Endothelial cell of umbilical vein (primary cell): ENCODE data around the gene AAGAB. TPM values are rescaled to one million over a fixed set of nuclear protein-coding genes. Genes with fewer than 3 reads are reported as not detected.

Experiments
- BruUV-seq: library from RNA; stranded (reverse); fragments of 400-500 nt; replicated peaks from 2 replicates; lab custom pipeline; 2021; lab: Mats Ljungman, UMichigan
- CTCF ChIA-PET: fragments of 300-600, 350-600 bp; sonication (Branson Sonifier 250); formaldehyde crosslinking; loops from one replicate; lab custom pipeline; 2021; ENCODE audit warnings: antibody characterized with exemption, inconsistent platforms; lab: Charles Lee
- POLR2A ChIA-PET: fragments of 300-600, 350-600 bp; sonication (Branson Sonifier 250); formaldehyde crosslinking; loops from one replicate; lab custom pipeline; 2021; ENCODE audit warnings: antibody characterized with exemption, inconsistent platforms; lab: Charles Lee
- DNase-seq: peaks from one replicate; pipeline ENCODE4 v3.0.0-alpha.2; 2011; ENCODE audit warnings: low read depth, low spot score
- FAIRE-seq: peaks from 2 replicates; lab custom pipeline; 2011; peaks lifted over from hg19 to GRCh38; lab: Jason Lieb, UNC
- H2AFZ ChIP-seq: 2 replicates; pipeline ENCODE4 v1.6.0; 2012; ENCODE audit warnings: low read depth, low read length, control low read depth, inconsistent platforms
- H3K27ac ChIP-seq: 2 replicates; pipeline ENCODE4 v1.5.1; 2011; ENCODE audit warnings: low read depth, mild to moderate bottlenecking, control low read depth, low read length, moderate library complexity; ENCODE audit not compliant: insufficient read depth
- H3K27me3 ChIP-seq, 2 experiments: 2 replicates each; pipeline versions ENCODE4 v1.6.0 to v1.6.1; 2011; ENCODE audit warnings: low read length in 2 of 2, mixed read lengths in 1 of 2; ENCODE audit not compliant: control insufficient read depth in 2 of 2, insufficient read depth in 2 of 2
- H3K36me3 ChIP-seq, 2 experiments: 2 replicates in 1 of 2; 3 replicates in 1 of 2; pipeline ENCODE4 v1.5.1; 2011; ENCODE audit warnings: low read length in 2 of 2, mild to moderate bottlenecking in 1 of 2, moderate library complexity in 1 of 2; ENCODE audit not compliant: control insufficient read depth in 2 of 2, insufficient read depth in 2 of 2; ENCODE audit errors: extremely low read depth in 1 of 2
- H3K4me1 ChIP-seq: 3 replicates; pipeline ENCODE4 v1.5.1; 2011; ENCODE audit warnings: mild to moderate bottlenecking, low read length; ENCODE audit not compliant: control insufficient read depth, insufficient read depth; ENCODE audit errors: extremely low read depth
- H3K4me2 ChIP-seq: 2 replicates; pipeline ENCODE4 v1.6.1; 2011; ENCODE audit warnings: low read length, control low read depth, mixed read lengths; ENCODE audit not compliant: insufficient read depth
- H3K4me3 ChIP-seq, 3 experiments: fragments of 200-600 bp in 1 of 3; sonication (generic), shearing (Covaris generic) in 1 of 3; replicated peaks in 1 of 3; 2 replicates each; pipeline ENCODE4 v1.5.1; 2011 to 2016; ENCODE audit warnings: control low read depth in 3 of 3, low read length in 3 of 3, mild to moderate bottlenecking in 2 of 3, inconsistent platforms in 1 of 3, low read depth in 1 of 3, moderate library complexity in 1 of 3; ENCODE audit not compliant: insufficient read depth in 1 of 3
- H3K79me2 ChIP-seq: 2 replicates; pipeline ENCODE4 v1.6.0; 2012; ENCODE audit warnings: low read length, inconsistent platforms; ENCODE audit not compliant: control insufficient read depth, insufficient read depth
- H3K9ac ChIP-seq: replicated peaks from 2 replicates; pipeline ENCODE3; 2011; ENCODE audit warnings: low read length, control low read depth; ENCODE audit not compliant: insufficient read depth; ENCODE audit errors: extremely low read depth
- H3K9me1 ChIP-seq: replicated peaks from 3 replicates; pipeline ENCODE4 v1.6.0; 2011; ENCODE audit warnings: mild to moderate bottlenecking, low read length; ENCODE audit not compliant: control insufficient read depth, insufficient read depth; ENCODE audit errors: extremely low read depth
- H3K9me3 ChIP-seq: replicated peaks from 2 replicates; pipeline ENCODE4 v1.5.1; 2012; ENCODE audit warnings: low read length, inconsistent platforms; ENCODE audit not compliant: control insufficient read depth, insufficient read depth
- H4K20me1 ChIP-seq: replicated peaks from 2 replicates; pipeline ENCODE3; 2011; ENCODE audit warnings: mild to moderate bottlenecking, low read length; ENCODE audit not compliant: control insufficient read depth, insufficient read depth; ENCODE audit errors: extremely low read depth
- EZH2 ChIP-seq: IDR thresholded peaks from 2 replicates; pipeline ENCODE4 v1.6.1; 2012; ENCODE audit warnings: borderline replicate concordance, low read depth, mild to moderate bottlenecking, moderate library complexity, low read length, inconsistent platforms; ENCODE audit not compliant: severe bottlenecking
- FOS ChIP-seq: IDR thresholded peaks from 2 replicates; pipeline ENCODE4 v1.6.1; 2011; ENCODE audit warnings: mild to moderate bottlenecking, low read length, moderate library complexity, borderline replicate concordance; ENCODE audit not compliant: insufficient read depth
- GATA2 ChIP-seq: IDR thresholded peaks from 2 replicates; pipeline ENCODE4 v1.7.0; 2011; ENCODE audit warnings: low read depth, mild to moderate bottlenecking, moderate library complexity, mixed read lengths, low read length; ENCODE audit not compliant: insufficient read length, insufficient read depth
- JUN ChIP-seq: IDR thresholded peaks from 2 replicates; pipeline ENCODE4 v1.6.1; 2011; ENCODE audit warnings: borderline replicate concordance, low read depth; ENCODE audit not compliant: insufficient read length, insufficient read depth
- MYC ChIP-seq: IDR thresholded peaks from one replicate; pipeline ENCODE4 v1.6.1; 2011; ENCODE audit warnings: mild to moderate bottlenecking, low read depth, low read length
- POLR2A ChIP-seq: IDR thresholded peaks from 2 replicates; pipeline ENCODE4 v1.6.1; 2012; ENCODE audit warnings: low read depth, mild to moderate bottlenecking, control low read depth, low read length
- POLR2AphosphoS5 ChIP-seq: IDR thresholded peaks from 2 replicates; pipeline ENCODE4 v1.6.1; 2012; ENCODE audit warnings: low read depth, mild to moderate bottlenecking, control low read depth, low read length, moderate library complexity; ENCODE audit not compliant: insufficient read depth
- dilution Hi-C: fragments of 300-500 bp; cut with MboI; formaldehyde crosslinking; loops from one replicate; pipeline ENCODE4 v1.15.0; 2019; ENCODE audit warnings: low sequenced_read_pairs; ENCODE audit not compliant: extremely low pct_ligation_motif_present
- intact Hi-C: fragments of 100-400 bp; cut with micrococcal nuclease; formaldehyde crosslinking; loops from one replicate; pipeline ENCODE4 v1.10.0; 2022
- polyA plus RNA-seq, 4 experiments: library from polyadenylated mRNA; depleted of rRNA in 3 of 4; stranded (reverse) in 3 of 4; unstranded in 1 of 4; fragments of >200 nt; gene quantifications; 2 replicates each; pipeline versions ENCODE4 v1.2.1 to v1.2.3, GENCODE V29; 2011 to 2012; ENCODE audit warnings: missing spikeins in 1 of 4
- total RNA-seq: library from RNA; stranded (reverse); gene quantifications from 2 replicates; pipeline ENCODE4 v1.2.3, GENCODE V29; 2021
- TF ChIP-seq, protein P1 (sequence below): IDR thresholded peaks from 2 replicates; pipeline ENCODE4 v1.6.1; 2011; ENCODE audit not compliant: insufficient read depth, insufficient read length
- TF ChIP-seq, protein P2 (sequence below), 2 donors: IDR thresholded peaks; 1 replicate in 1 of 2; 2 replicates in 1 of 2; pipeline ENCODE4 v1.5.1; 2011; ENCODE audit warnings: low read length in 2 of 2, mild to moderate bottlenecking in 2 of 2, moderate library complexity in 2 of 2, control low read depth in 1 of 2, inconsistent platforms in 1 of 2, low read depth in 1 of 2; ENCODE audit not compliant: insufficient read depth in 1 of 2; ENCODE audit errors: extremely low read depth in 1 of 2

The AAGAB gene
- total and polyA plus RNA-seq, 2 donors (not counting 3 experiments of a cell fraction or from before 2014, with no cell fraction given) = 21.2 to 42.6 TPM

DNA sequence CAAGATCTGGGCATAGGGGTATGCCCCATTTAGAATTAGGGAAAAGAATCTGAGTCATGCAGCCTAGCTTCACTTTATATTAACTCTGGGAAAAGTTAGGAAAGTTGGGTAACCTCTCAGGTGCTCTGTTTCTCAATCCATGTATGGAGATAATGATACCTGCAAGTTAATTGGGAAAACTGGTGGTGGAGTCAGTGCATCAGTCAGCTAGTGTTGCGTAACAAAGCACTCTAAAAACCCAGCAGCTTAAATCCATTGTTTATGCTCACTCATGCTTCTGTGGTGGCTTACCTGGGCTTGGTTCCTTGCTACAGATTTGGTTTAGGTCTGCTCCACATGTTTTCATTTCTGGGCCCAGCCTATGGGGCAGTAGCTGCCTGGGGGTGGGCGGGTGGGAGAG lies 98.0 kb downstream of the AAGAB start:
- ChIA-PET CTCF (interaction anchor here (0.8 kb wide), 1 partner anchor 13 kb away, joined by 3 read pairs; no protein-coding TSS in a partner anchor), POLR2A (interaction anchor here (0.6 kb wide), 1 partner anchor 81 kb away, joined by 3 read pairs; no protein-coding TSS in a partner anchor)
- H3K27me3 ChIP-seq = no peaks in the 10 kb centered on the region
- no TSS peak for BruUV-seq
- intact Hi-C loops (no loop called here), dilution Hi-C loops (no loop called here)
- no peak for TF ChIP-seq POLR2AphosphoS5
- no peak for TF ChIP-seq FOS
- TF ChIP-seq POLR2A = no peak
- TF ChIP-seq, protein P1, sequence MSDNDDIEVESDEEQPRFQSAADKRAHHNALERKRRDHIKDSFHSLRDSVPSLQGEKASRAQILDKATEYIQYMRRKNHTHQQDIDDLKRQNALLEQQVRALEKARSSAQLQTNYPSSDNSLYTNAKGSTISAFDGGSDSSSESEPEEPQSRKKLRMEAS = no peak
- no peak for TF ChIP-seq EZH2
- no peak for TF ChIP-seq GATA2
- TF ChIP-seq JUN = no peak
- TF ChIP-seq MYC = no peak
- TF ChIP-seq, protein P2, sequence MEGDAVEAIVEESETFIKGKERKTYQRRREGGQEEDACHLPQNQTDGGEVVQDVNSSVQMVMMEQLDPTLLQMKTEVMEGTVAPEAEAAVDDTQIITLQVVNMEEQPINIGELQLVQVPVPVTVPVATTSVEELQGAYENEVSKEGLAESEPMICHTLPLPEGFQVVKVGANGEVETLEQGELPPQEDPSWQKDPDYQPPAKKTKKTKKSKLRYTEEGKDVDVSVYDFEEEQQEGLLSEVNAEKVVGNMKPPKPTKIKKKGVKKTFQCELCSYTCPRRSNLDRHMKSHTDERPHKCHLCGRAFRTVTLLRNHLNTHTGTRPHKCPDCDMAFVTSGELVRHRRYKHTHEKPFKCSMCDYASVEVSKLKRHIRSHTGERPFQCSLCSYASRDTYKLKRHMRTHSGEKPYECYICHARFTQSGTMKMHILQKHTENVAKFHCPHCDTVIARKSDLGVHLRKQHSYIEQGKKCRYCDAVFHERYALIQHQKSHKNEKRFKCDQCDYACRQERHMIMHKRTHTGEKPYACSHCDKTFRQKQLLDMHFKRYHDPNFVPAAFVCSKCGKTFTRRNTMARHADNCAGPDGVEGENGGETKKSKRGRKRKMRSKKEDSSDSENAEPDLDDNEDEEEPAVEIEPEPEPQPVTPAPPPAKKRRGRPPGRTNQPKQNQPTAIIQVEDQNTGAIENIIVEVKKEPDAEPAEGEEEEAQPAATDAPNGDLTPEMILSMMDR (IDR thresholded peaks at IDR 0.05; ENCODE audit: extremely low read depth in 1 of 2, insufficient read depth in 1 of 2, low read depth in 1 of 2, low read length in 2 of 2) = no peak
- peaks cover 20% of the 10 kb centered on the region for H3K4me1 ChIP-seq
- H3K9me3 ChIP-seq = no peaks in the 10 kb centered on the region
- no peak for FAIRE-seq
- DNase-seq = no peak
- peaks cover 95% of the 10 kb centered on the region for H3K79me2 ChIP-seq
- no peak overlapping the region for H2AFZ ChIP-seq
- H4K20me1 ChIP-seq = no peaks in the 10 kb centered on the region
- H3K4me3 ChIP-seq = no peak overlapping the region
- H3K36me3 ChIP-seq = no peaks in the 10 kb centered on the region
- H3K9me1 ChIP-seq = no peaks in the 10 kb centered on the region
- H3K4me2 ChIP-seq = no peak overlapping the region
- H3K9ac ChIP-seq = no peak overlapping the region
- H3K27ac ChIP-seq = no peak overlapping the region
